HS-27A (cell line): ENCODE measurements around the gene IL17REL.
"Not testable (repeated sequence)": the region's sequence is repeated elsewhere in the genome, so short reads cannot be mapped to it uniquely, and the experiment has no call there.

Experiments used
- DNase-seq: peaks from one replicate; pipeline ENCODE4 v3.0.0-alpha.2; 2012; ENCODE audit warnings: low read depth, missing footprints

The IL17REL gene

GRCh38 chr22:49956418-49956770, 56.2 kb downstream of the IL17REL start:
- DNase-seq: no peak

DNA sequence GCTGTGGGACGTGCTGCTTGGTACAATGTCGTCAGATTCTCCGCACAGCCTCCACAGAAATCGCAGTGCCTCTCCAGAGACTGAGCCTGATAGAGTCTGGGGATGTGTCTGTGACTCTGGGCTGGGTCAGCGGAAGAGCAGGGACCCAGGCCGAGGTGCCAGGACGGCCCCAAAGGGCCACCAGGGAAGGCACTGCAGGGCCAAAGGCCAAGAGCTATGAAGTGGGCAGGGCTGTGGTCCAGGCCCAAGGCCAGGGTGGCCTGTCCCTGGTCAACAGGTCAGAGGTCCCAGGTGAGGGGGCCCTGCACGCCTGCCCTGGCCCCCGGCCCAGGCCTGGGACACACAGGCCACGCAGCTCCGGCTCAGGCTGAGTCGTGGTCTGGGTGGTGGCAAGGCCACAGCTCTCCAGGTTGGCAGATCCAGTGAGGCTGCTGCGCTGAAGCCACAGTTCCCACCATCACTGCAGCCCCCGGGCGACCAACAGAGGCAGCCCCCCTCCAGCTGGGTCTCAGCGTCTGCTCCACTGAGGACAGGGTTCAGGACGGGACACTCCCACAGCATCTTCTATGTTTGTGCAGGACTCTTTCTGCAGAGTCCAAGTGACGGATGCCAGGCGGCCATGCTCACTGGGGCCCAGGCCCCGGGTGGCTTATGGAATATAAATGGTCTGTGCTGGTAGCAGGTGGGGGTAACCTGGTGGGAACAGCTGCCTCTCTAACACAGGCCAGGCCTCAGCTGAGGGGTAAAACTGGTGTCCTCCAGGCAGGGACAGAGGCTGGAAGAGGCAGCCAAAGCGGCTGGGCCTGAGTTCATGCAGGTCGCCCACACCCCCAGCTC, 56.8 kb downstream of the IL17REL start:
- no peak for DNase-seq

DNA sequence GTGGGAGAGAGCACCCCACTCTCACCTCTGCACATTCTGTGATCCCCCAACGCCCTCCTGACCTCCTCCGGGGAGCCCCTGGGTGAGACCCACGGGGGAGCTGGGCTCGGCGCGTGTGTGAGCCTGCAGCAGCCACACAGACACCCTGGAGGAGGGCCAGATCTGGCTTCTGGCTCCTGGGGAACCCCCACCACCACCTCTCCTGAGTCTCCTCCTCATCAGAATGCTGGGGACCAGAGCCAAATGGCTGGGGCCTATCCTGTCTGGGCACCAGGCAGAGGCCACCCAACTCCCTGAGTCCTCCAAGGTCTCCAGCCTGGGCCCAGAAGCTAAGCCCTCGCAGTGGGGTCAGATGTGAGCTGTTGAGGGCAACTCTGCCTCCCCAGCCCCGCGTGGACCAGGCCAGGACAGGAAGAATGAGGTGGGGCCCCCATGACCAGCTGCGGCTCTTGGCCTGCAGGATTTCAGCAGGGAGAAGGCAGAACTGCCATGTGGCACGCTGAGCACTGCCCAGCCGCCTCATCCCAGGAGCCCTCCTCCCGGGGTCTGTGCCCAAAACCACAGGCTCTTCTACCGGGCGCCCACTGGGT, 57.5 kb downstream of the IL17REL start:
- DNase-seq: no peak

DNA sequence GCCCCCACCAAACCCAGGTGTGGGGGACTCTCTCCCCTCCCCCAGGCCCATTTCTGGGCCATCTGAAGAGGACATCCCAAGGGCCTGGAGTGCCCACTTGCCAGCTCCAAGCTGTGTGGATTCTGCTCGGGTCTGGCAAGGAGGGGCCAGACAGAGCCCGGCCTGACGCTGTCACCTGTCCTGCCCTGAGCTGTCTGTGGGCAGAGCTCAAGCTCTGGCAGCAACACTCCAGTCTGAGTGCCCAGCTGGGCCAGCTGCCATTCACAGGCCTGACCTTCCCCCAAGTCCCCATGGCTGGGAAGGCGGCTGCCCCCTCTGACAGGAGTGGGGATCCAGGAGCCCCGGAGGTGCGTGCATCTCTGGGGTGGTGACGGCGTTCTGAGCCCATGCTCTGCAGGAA, 58.2 kb downstream of the IL17REL start:
- DNase-seq: no peak

DNA sequence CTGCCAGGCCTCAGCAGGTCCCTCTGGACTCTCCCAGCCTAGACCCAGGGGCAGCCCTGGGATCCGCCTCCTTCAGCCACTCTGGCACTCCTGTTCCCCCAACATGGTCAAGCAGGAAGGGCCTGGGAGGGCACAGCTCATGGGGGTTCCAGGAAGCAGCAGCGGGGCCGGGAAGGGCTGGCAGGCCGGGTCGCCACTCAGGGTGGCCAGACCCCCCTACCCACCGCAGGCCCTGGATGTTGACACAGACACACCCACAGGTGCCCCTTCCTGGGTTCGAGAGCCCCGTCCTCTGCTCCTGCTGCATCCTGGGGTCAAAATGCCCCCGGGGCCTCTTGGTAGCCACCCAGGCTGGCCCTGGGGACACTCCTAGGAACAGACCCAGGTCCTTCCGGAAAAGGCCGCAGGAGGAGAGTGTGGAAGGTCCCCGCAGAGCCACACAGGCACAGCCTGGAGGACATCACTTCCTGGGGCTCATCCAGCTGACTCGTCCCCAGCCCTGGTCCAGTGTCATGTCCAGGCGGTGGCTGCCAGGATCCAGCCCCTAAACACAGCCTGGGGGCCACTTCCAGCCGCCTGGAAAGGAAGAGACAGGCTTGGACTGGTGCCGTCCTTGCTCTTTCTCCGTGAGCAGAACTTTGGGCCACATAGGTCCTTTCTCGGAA, 58.8 kb downstream of the IL17REL start:
- DNase-seq: no peak

GRCh38 chr22:49953027-49953679, 59.4 kb downstream of the IL17REL start:
- no peak for DNase-seq

- peak; percentile 77 for DNase-seq
These were observed 60.3 kb downstream of the IL17REL start for GRCh38 chr22:49951986-49952896.

- DNase-seq: no peak
These were observed 60.9 kb downstream of the IL17REL start for GRCh38 chr22:49951678-49951985.

DNA sequence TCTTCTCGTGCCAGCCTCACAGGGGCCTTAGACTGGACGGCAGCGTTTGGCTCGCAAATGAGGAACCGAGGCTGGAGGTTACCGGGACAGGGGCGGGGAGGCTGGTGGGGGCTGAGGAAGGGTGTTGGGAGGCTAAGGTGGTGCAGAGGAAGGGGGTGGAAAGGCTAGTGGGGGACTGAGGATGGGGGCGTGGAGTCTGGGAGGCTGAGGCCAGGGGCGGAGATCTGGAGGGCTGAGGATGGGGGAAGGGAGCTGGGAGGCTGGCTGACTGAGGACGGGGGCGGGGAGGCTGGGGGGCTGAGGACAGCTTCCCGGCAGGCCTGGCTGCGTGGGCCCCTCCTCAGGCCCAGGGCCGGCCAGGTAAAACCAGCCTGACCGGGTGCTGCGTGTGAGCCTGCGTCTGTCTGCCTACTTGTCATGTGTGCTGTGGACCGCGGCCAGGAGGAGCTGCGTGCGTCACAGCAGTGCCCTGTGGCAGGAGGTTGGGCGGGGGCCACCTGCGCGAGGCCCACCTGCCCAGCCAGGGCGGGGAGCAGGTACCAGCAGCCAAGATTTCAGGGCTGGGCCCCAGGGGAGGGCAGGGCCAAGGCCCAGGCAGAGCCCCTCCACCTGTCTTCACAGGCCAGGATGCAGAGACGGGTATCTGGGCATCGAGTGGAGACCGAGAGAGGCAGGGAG, 61.4 kb downstream of the IL17REL start:
- no peak for DNase-seq

DNA sequence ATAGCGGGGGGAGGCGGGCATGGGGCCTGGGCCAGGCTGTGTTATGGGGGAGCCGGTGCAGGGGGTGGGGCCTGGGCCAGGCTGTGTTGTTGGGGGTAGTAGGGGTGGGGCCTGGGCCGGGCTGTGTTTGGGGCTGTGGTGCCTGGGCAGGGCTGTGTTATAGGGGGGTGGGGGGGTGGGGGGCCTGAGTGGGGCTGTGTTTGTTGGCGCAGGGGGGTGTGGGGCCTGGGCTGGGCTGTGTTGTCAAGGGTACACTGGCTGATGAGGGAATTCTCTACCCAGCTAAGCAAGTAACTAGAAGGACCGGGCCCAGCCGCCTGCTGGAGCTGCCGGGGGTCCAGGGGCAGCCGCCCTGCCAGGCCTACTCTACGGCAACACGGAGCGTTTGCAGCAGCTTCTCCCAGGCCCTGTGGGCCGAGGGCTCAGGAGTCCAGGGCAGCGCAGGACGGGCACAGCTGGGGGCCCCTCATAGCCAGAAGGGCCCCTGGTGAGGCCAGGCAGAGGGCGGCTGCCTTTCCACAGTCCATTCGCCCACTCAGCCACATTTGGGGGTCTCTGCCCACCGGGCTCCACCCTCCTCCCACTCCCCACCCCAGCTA, 62.1 kb downstream of the IL17REL start:
- DNase-seq: no peak

DNA sequence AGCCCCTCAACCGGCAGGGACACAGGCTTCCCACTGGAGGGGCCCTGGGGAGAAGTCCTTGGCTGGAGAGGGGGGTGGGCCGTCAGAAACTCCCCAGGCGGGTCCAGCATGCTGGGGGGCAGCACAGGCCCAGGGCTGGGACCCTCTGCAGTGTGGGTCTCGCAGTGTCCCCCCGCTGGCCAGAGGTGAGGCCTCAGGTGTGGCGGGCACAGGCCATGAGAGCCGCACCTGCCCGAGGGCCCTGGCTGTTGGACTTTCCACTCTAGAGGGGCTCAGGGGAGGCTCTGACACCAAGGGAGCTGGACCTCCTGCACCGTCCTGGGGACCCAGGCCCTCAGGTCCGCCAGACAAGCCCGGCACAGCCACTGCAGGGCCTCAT, 62.7 kb downstream of the IL17REL start:
- no peak for DNase-seq

DNA sequence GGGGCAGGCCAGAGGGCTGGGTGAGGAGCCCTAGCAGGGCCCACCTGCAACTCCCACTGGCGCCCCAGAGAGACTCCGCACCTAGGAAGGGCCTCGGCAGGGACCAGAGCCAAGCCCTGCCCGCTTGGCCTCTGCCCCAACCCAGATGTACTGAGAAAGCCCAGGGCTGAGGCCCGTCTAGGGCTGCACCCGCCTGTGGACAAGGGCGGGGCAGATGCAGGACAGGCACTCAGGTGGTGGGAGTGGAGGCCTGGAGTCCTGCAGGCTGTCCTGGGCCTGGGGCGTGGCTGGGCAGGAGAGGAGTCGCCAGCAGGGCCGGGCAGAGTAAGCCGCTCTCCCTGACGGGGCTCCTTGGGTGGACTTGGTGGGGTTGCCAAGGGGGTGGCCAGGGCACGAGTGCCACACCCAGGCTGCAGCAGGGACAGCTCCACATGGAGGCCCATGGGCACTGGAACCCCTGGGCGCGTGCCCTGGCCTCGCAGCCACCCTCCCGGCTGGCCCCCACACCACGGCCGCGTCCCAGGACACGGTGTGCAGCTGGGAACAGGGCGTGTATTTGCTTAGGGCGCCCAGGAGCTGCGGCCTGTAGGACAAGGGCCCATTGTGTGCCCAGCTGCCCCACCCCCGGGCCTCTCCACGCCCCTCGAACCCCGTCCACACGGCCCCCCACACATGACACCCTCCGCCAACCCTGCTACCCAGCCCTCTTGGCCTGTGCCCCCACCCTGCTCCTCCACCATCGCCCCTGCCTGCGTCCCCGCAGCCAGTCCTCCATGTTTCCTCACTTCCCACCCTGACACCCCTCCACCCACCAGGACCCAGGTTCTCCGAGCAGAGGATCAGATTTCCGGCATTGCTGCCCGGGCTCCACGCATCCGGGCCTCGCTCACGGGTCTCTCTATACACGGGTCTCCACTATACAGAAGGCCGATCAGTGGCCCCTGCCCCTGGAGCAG, 63.3 kb downstream of the IL17REL start:
- DNase-seq: no peak

DNA sequence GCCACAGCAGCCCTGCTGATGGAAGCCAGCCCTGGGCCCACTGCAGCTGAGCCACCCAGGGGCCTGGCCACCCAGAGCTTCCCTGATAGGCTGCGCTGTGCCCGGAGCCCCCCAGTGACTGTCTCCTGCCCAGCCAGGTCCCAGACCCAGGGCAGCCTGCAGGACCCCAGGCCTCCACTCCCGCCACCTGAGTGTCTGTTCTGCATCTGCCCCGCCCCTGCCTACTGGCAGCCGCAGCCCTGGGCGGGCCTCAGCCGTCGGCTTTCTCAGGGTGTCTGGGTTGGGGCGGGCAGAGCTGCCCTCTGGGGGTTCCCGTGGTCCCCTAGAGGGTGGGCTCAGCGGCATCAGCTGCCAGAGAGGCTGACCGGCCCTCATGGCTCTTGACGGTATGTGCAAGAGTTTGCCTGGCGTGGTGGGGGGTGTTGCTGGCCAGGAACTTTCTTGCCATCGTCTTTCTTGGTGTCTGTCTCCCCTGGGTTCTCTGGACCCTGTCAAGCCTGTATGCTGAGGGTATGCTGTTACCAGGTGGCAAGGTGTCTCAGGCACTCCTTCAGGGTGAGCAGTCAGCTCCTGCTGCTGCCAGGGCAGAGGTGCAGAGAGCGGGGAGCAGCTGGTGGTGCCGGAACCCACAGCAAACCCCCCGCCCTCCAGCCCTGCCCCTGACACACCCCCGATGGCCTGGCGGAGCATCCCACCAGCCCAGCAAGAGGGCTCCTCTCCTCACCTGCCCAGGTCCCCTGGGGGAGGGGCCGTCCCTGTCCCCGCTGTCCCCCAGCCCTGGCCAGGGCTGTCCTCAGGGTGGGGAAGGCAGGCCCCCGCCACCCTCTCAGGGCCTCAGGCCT, 64.2 kb downstream of the IL17REL start:
- no peak for DNase-seq

DNA sequence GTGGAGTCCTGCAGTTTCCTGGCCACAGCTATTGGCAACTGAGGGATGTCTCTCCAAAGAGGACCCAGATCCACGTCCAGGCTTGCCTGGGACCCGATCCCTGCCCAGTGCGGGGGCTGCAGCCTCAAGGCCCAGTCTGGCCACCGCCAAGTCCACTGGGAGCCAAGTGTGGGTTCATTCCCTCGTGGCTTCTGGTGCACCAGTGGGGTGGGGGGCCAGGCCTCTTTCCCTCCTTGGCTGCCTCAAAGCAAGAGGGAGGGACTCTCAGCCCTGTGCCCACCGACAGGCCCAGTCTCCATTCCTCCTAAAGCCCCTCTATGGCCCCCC, 65.3 kb downstream of the IL17REL start:
- DNase-seq: no peak

DNA sequence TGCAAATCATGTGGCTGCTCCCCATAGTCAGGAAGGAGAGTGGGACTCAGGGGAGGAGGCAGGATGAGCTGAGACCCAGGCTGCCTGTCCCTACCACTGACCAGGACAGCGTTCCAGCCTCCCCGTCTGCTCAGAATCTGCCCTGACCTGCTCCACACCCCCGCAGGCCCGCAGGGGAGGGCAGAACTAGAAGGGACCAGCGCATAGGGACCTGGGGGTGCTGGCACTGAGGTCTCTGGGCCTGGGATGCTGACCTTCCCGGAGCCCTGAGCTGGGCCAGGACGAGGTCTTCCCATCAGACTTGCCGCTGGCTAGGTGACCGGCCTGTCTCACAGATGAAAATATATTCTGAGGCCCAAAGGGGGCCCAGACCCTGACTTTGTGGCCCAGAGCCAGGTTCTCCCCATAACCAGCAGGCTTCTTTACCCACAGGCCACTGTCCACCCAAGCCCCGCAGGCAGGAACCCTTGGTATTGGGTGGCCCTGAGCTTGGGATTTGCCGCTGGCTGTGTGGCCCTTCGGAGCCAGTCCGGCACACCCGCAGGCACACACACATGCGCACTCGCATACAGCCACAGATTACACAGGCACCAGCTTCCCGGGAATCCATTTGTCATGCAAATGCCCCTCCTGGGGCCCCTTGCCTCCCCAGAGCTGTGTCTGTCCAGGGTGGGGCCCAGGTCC, 65.8 kb downstream of the IL17REL start:
- no peak for DNase-seq

GRCh38 chr22:49945042-49945794, 67.3 kb downstream of the IL17REL start:
- not testable (repeated sequence) for DNase-seq
